Lower leg skin (tissue), 4 donors: ENCODE data around the gene LAMP1. TPM values are rescaled to one million over a fixed set of nuclear protein-coding genes. Genes with fewer than 3 reads are reported as not detected.

Experiments used
- DNase-seq, 2 donors: peaks; one replicate each; pipeline ENCODE4 v3.0.0-alpha.2; 2019; ENCODE audit warnings: low spot score in 2 of 2
- H3K4me3 ChIP-seq: fragments of 200-600 bp; sonication (generic); 2 replicates; pipeline ENCODE4 v1.5.1; 2017; ENCODE audit warnings: mild to moderate bottlenecking, low read depth; ENCODE audit not compliant: poor library complexity, severe bottlenecking
- CTCF ChIP-seq, 3 donors: fragments of 450-650 bp; IDR thresholded peaks; one replicate each; pipeline ENCODE4 v1.5.1; 2016; ENCODE audit warnings: antibody characterized with exemption in 3 of 3, mild to moderate bottlenecking in 3 of 3, moderate library complexity in 2 of 3
- POLR2A ChIP-seq, 2 donors: fragments of 450-650 bp; IDR thresholded peaks; one replicate each; pipeline ENCODE4 v1.6.1; 2016 to 2017; ENCODE audit warnings: antibody characterized with exemption in 2 of 2, mild to moderate bottlenecking in 1 of 2, moderate library complexity in 1 of 2
- WGBS, 2 donors: methylation state at CpG; one replicate each; pipeline ENCODE4 v1.1.5; 2018; 5-methylcytosine and 5-hydroxymethylcytosine counted together
- intact Hi-C: fragments of 100-400 bp; cut with DNase I; formaldehyde crosslinking; loops from one replicate; pipeline ENCODE4 v1.15.0; 2023; ENCODE audit warnings: low total_unique reads
- total RNA-seq, 4 donors: library from RNA; depleted of rRNA; stranded (reverse); fragments of >200 nt; gene quantifications; one replicate each; pipeline ENCODE4 v1.1.0, GENCODE V29; 2016

The LAMP1 gene
- total RNA-seq, 4 donors from 2014 or later = 198 to 240 (median 209) TPM

DNA sequence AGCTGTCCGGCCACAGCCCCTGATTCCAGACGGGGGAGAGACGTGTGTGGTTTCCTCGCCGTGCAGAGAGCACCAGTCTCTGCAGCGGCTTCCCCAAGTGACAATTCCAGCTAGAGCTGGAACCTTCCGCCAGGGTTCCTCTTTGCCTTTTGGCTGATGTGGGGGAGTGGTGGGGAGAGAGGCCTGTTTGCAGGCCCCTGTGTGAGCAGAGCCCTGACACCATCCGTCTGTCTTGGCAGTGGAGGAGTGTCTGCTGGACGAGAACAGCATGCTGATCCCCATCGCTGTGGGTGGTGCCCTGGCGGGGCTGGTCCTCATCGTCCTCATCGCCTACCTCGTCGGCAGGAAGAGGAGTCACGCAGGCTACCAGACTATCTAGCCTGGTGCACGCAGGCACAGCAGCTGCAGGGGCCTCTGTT is 25.0 kb downstream of the LAMP1 start:
- 72 to 91% methylated on average over 11 to 13 of the region's 17 CpGs for WGBS, 2 donors
- no peak for TF ChIP-seq POLR2A (IDR thresholded peaks at IDR 0.05)
- TF ChIP-seq CTCF (IDR thresholded peaks at IDR 0.05) = no peak
- DNase-seq = no peak
- intact Hi-C loops = no loop called here
- no peak overlapping the region for H3K4me3 ChIP-seq

- DNase-seq = no peak
- intact Hi-C loops = no loop called here
- TF ChIP-seq CTCF (IDR thresholded peaks at IDR 0.05) (no peak), POLR2A (IDR thresholded peaks at IDR 0.05) (no peak)
- H3K4me3 ChIP-seq = no peak overlapping the region
- 95% methylated on average over 25 of the region's 25 CpGs for WGBS, 2 donors
These were observed 26.0 kb downstream of the LAMP1 start for GRCh38 chr13:113322890-113323651.

DNA sequence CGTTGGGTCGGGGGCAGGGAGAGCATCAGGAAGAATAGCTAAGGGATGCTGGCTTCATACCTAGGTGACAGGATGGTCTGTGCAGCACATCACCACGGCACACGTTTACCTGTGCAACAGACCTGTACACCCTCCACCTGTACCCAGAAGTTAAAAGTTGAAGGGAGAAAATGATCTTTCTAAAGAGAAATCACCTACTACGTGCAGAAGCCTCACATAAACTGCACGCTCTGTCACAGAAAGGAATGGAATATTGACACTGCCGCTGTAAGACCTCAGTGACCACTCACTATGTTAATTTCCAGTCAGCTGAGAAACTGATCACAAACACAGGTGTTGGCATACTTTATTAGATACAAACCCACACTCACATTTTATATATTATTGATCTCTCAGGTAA is 26.8 kb downstream of the LAMP1 start:
- TF ChIP-seq CTCF (IDR thresholded peaks at IDR 0.05) = no peak
- no peak for TF ChIP-seq POLR2A (IDR thresholded peaks at IDR 0.05)
- intact Hi-C loops = no loop called here
- no peak for DNase-seq
- H3K4me3 ChIP-seq = no peak overlapping the region
- 93 to 94% methylated on average over 7 of the region's 7 CpGs for WGBS, 2 donors

DNA sequence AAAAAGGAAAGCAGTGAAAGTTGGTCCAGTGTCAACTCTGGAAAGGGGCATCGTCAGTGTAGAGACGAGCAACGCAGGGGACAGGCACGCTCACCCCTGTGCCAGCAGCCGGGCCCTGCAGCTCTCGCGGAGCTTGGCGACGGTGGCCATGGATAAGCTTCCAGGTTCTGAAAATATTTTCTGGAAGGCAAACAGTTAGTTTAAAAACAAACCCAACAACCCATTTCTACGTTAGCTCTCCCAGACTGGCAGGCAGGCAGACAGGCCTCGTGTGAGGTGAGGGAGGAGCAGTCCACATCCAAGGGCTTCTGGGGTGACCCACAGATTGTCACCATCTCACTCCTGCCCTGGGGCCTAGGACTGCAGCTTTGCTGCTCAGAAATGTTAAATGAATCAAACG is 27.4 kb downstream of the LAMP1 start:
- WGBS, 2 donors = 56 to 59% methylated on average over 12 of the region's 12 CpGs
- no peak overlapping the region for H3K4me3 ChIP-seq
- TF ChIP-seq POLR2A (IDR thresholded peaks at IDR 0.05) (no peak), CTCF (IDR thresholded peaks at IDR 0.05) (no peak)
- DNase-seq = no peak
- intact Hi-C loops = no loop called here

GRCh38 chr13:113325779-113326178 is 28.7 kb downstream of the LAMP1 start:
- intact Hi-C loops = no loop called here
- no peak for DNase-seq
- no peak overlapping the region for H3K4me3 ChIP-seq
- TF ChIP-seq CTCF (IDR thresholded peaks at IDR 0.05) = no peak
- no peak for TF ChIP-seq POLR2A (IDR thresholded peaks at IDR 0.05)
- WGBS, 2 donors = 88 to 90% methylated on average over 16 to 23 of the region's 23 CpGs

GRCh38 chr13:113327391-113327765 is 30.3 kb downstream of the LAMP1 start:
- 79 to 82% methylated on average over 13 of the region's 13 CpGs for WGBS, 2 donors
- no peak for DNase-seq
- no peak overlapping the region for H3K4me3 ChIP-seq
- no peak for TF ChIP-seq POLR2A (IDR thresholded peaks at IDR 0.05)
- no peak for TF ChIP-seq CTCF (IDR thresholded peaks at IDR 0.05)
- intact Hi-C loops = no loop called here
